Central memory CD8-positive, alpha-beta T cell (primary cell): ENCODE measurements around the gene GRIN2A.

Source experiments
- ATAC-seq: fragments of 150-1000 bp; cut with Tn5 transposase; replicated peaks from 2 replicates; pipeline ENCODE4 v1.10.0; 2022; ENCODE audit warnings: mild to moderate bottlenecking, moderate FRiP score, moderate number of reproducible peaks; ENCODE audit not compliant: poor library complexity, severe bottlenecking; ENCODE audit errors: extremely low read depth
- DNase-seq, 2 donors: peaks; one replicate each; pipeline ENCODE4 v3.0.0; 2021; ENCODE audit warnings: low spot score in 2 of 2
- H3K27ac Mint-ChIP-seq: one replicate; pipeline ENCODE4 v1.8.0; 2022; ENCODE audit warnings: low read depth, mild to moderate bottlenecking, moderate library complexity, mixed read lengths
- H3K27me3 Mint-ChIP-seq: one replicate; pipeline ENCODE4 v1.8.0; 2022; ENCODE audit warnings: mixed read lengths
- H3K36me3 Mint-ChIP-seq: one replicate; pipeline ENCODE4 v1.8.0; 2022; ENCODE audit warnings: mild to moderate bottlenecking, moderate library complexity, mixed read lengths; ENCODE audit not compliant: insufficient read depth
- H3K4me1 Mint-ChIP-seq: one replicate; pipeline ENCODE4 v1.8.0; 2022; ENCODE audit warnings: mixed read lengths
- H3K4me3 Mint-ChIP-seq: one replicate; pipeline ENCODE4 v1.8.0; 2022; ENCODE audit warnings: mild to moderate bottlenecking, moderate library complexity, mixed read lengths
- H3K9me3 Mint-ChIP-seq: one replicate; pipeline ENCODE4 v1.8.0; 2022; ENCODE audit warnings: mixed read lengths

Gene GRIN2A

DNA sequence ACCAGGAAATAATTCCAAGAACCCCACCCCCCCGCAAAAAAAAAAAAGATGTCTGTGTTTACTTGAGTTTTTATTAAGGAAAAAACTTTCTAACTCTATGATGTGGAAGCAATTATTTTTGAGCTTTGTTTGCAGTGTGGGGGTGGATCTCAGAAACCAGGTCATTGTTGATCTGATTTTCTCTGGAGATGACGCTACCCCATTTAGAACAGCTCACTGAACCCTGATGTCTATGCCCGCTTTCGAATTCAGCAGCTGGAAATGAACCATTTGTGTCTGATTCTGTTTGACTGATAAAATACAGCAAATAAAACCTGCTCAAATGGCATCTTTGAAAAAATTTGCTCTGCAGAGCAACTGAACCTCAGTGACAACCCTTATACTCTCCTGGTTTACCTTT lies 368.6 kb downstream of the GRIN2A start:
- ATAC-seq, result no peak
- no peak overlapping the region for H3K27ac Mint-ChIP-seq

DNA sequence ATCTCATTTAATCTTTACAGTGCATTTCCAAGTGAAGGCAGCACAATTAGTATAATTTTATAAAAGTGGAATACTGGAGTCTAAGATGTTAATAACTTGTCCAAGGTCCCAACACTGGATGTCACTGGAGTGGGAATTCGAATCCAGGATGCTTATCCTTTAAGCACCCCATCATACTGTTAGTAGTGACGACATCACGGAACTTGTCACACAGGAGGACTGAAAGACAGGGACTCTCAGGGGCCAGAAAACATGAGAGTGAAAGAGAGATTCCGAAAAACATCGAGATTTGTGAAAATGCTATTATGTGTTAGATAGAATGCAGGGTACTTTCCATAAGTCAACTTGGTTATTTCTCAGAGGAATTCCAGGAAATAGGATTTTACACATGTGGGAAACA lies 374.0 kb downstream of the GRIN2A start:
- ATAC-seq, result no peak
- H3K27ac Mint-ChIP-seq, result no peak overlapping the region

More for the DNA sequence above, 368.6 kb downstream of the GRIN2A start:
- no peak overlapping the region for H3K4me3 Mint-ChIP-seq
- H3K9me3 Mint-ChIP-seq, result peaks cover 7% of the 10 kb centered on the region
- H3K4me1 Mint-ChIP-seq, result no peaks in the 10 kb centered on the region
- no peaks in the 10 kb centered on the region for H3K27me3 Mint-ChIP-seq
- no peak for DNase-seq
- H3K36me3 Mint-ChIP-seq, result no peaks in the 10 kb centered on the region

DNA sequence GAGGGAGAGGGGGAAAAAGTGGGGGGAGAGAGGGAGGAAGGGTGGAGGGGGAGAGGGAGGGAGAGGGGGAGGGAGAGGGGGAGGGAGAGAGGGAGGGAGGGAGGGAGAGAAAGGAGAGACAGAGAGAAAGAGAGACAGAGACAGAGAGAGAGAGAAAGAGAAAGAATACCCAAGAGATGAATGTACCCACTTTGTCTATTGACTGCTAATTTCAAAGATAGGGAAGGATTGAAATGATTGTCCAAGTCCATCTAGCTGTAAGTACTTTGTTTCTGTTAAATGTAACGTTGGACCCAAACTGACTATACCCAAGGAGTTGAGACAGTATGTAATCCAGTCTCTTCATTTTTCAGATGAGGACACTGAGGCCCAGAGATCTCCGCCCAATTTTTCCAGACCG lies 374.9 kb downstream of the GRIN2A start:
- Mint-ChIP-seq H3K4me1 (no peaks in the 10 kb centered on the region), H3K4me3 (no peak overlapping the region), H3K27ac (no peak overlapping the region), H3K36me3 (no peaks in the 10 kb centered on the region), H3K27me3 (no peaks in the 10 kb centered on the region), H3K9me3 (peaks cover 7% of the 10 kb centered on the region)
- ATAC-seq (no peak), DNase-seq (no peak)

More for the DNA sequence above, 374.0 kb downstream of the GRIN2A start:
- H3K4me3 Mint-ChIP-seq, result no peak overlapping the region
- H3K4me1 Mint-ChIP-seq, result no peaks in the 10 kb centered on the region
- no peak for DNase-seq
- H3K9me3 Mint-ChIP-seq, result peaks cover 7% of the 10 kb centered on the region
- no peaks in the 10 kb centered on the region for H3K36me3 Mint-ChIP-seq
- no peaks in the 10 kb centered on the region for H3K27me3 Mint-ChIP-seq

DNA sequence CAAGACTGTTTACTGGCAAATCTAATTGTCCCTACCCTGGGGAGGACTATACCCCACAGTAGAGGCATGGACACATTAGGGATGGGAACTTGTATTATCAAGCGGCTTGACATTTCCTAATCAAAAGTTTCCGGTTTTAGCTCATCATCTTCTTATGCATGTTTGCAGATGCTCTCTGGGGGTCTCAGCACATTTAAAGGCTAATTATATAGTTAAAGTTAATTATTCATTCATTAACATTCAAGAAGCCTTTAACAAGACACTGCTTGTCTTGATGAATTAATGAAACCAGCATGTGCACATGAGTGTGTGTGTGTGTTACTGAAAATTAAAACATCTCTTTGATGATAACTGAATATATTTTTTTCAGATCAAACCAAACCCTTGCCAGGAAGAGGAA lies 377.1 kb downstream of the GRIN2A start:
- DNase-seq, result no peak
- no peaks in the 10 kb centered on the region for H3K36me3 Mint-ChIP-seq
- no peak overlapping the region for H3K4me3 Mint-ChIP-seq
- H3K27ac Mint-ChIP-seq, result no peak overlapping the region
- no peak for ATAC-seq
- no peaks in the 10 kb centered on the region for H3K27me3 Mint-ChIP-seq
- H3K9me3 Mint-ChIP-seq, result peaks cover 13% of the 10 kb centered on the region
- no peaks in the 10 kb centered on the region for H3K4me1 Mint-ChIP-seq

DNA sequence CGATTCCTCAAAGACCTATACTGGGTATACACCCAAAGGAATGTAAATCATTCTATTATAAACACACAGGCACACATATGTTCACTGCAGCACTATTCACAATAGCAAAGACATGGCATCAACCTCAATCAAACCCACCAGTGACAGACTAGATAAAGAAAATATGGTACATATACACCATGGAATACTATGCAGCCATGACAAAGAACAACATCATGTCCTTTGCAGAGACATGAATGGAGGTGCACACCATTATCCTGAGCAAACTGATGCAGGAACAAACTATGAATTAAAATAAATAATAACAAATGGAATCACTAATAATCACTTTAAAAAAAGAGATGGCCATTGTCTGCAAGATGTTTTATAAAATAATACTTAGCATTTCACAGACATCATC lies 380.1 kb downstream of the GRIN2A start:
- H3K27ac Mint-ChIP-seq, result no peak overlapping the region
- no peaks in the 10 kb centered on the region for H3K4me1 Mint-ChIP-seq
- peaks cover 13% of the 10 kb centered on the region for H3K9me3 Mint-ChIP-seq
- H3K27me3 Mint-ChIP-seq, result no peaks in the 10 kb centered on the region
- ATAC-seq (no peak), DNase-seq (no peak)
- H3K36me3 Mint-ChIP-seq, result no peaks in the 10 kb centered on the region
- H3K4me3 Mint-ChIP-seq, result no peak overlapping the region

DNA sequence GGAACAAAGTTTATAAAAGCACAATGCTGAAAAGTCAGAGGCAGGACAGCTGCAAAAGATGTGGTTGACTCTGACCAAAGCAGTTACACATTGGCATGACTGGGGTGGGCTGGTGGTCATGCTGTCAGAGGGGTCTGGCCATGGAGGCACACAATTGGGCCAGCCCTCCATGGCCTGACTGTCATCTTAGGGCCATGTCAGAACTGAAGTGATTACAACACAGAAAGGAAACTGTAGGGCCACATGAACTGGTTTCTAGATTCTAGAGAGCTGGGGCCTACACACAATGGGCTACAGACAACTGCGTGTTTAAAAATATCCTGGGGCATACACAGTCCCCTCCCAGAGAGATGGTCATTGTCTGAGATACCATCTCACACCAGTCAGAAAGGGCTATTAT lies 380.6 kb downstream of the GRIN2A start:
- Mint-ChIP-seq H3K36me3 (no peaks in the 10 kb centered on the region), H3K9me3 (peaks cover 11% of the 10 kb centered on the region), H3K4me1 (no peaks in the 10 kb centered on the region), H3K27ac (no peak overlapping the region), H3K27me3 (no peaks in the 10 kb centered on the region), H3K4me3 (no peak overlapping the region)
- ATAC-seq (no peak), DNase-seq (no peak)

DNA sequence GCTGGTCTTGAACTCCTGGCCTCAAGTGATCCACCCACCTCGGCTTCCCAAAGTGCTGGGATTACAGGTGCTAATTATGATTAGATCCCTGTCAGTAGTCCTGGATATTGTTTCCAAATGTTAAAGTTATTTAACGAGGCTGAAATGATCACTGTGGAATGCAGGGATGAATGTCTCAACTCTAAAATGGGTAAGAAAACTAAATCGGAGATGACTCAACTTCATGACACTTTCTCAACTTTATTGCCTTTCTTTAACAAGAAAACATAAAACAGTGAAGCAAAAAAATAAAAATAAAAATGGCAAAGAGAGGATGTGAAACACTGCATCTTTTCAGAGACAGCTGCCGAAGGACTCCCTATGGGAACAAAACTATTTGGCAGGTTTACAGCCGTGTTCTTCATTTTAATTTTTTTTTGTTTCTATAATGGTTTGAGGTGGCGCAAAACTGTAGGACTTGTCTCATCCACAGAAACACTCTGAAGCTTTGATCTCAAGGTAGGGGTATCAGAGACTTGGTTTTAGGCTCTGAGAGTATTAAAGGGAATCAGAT lies 382.0 kb downstream of the GRIN2A start:
- DNase-seq (no peak), ATAC-seq (no peak)
- H3K27me3 Mint-ChIP-seq, result no peaks in the 10 kb centered on the region
- no peak overlapping the region for H3K27ac Mint-ChIP-seq
- H3K9me3 Mint-ChIP-seq, result peaks cover 6% of the 10 kb centered on the region
- no peaks in the 10 kb centered on the region for H3K4me1 Mint-ChIP-seq
- no peaks in the 10 kb centered on the region for H3K36me3 Mint-ChIP-seq
- H3K4me3 Mint-ChIP-seq, result no peak overlapping the region

DNA sequence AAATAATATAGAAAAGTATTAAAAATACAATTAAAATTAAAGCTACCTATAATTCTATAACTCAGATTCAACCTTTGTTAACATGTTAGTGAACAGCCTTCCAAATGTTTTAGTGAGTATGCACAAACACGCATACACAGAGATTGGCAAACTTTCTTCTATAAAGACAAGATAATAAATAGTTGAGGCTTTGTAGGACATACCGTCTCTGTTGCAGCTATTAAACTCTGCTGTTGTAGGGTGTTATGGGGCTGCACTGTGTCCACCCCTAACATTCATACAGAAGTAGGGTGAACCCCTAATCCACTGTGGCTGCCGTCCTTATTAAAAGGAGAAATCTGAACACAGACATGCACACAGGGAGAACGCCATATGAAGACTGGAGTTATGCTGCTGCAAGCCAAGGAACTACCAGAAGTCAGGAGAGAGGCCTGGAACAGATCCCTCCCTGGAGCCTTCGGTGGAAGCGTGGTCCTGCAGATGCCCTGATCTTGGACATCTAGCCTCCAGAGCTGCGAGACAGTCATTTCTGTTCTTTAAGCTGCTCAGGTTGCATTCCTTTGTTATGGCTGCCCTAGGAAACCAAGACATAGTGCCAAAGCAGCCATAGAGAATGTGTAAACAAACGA lies 383.2 kb downstream of the GRIN2A start:
- Mint-ChIP-seq H3K4me3 (no peak overlapping the region), H3K27me3 (no peaks in the 10 kb centered on the region), H3K36me3 (no peaks in the 10 kb centered on the region), H3K9me3 (peaks cover 10% of the 10 kb centered on the region), H3K4me1 (no peaks in the 10 kb centered on the region), H3K27ac (no peak overlapping the region)
- ATAC-seq (no peak), DNase-seq (no peak)

DNA sequence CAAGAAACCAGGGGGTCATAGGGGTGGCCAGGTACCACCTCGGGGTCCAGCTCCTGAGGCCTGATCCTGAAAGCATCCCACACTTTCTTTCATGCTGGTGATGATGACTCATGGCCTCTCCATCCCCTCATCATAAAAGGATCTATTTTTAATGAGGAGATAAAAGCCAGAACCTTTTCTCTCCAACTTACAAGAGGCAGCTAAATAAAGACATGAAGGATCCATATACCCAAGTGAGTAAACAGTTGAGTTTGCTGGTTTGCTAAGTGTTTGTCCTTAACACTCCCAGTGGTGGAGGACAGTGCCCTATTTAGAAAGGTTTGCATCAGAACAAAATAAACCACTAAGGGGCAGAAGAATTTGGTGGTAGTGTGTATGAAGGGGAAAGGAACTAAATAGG lies 383.8 kb downstream of the GRIN2A start:
- DNase-seq (no peak), ATAC-seq (no peak)
- Mint-ChIP-seq H3K9me3 (peaks cover 10% of the 10 kb centered on the region), H3K27me3 (no peaks in the 10 kb centered on the region), H3K27ac (no peak overlapping the region), H3K4me1 (no peaks in the 10 kb centered on the region), H3K36me3 (no peaks in the 10 kb centered on the region), H3K4me3 (no peak overlapping the region)

DNA sequence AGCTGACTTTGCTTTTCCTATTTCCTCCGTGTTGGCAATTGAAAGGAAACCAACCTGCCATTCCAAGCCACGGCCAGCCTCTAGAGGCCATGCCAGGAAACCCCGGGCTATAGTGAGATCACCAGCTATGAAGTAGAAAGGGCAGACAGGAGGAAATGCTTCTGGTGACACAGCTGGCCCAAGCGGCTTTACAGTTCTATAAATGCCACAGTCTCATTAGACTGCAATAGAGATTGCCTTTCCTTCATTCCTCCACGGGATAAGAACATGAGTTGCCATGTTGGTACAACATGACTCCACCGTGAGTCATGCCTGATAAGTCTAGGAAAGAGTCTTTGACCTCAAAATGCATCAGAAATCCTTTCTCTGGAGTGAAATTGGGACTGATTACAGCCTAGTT lies 384.9 kb downstream of the GRIN2A start:
- Mint-ChIP-seq H3K4me3 (no peak overlapping the region), H3K4me1 (no peaks in the 10 kb centered on the region), H3K27ac (no peak overlapping the region), H3K27me3 (no peaks in the 10 kb centered on the region), H3K9me3 (peaks cover 10% of the 10 kb centered on the region), H3K36me3 (no peaks in the 10 kb centered on the region)
- ATAC-seq (no peak), DNase-seq (no peak)

DNA sequence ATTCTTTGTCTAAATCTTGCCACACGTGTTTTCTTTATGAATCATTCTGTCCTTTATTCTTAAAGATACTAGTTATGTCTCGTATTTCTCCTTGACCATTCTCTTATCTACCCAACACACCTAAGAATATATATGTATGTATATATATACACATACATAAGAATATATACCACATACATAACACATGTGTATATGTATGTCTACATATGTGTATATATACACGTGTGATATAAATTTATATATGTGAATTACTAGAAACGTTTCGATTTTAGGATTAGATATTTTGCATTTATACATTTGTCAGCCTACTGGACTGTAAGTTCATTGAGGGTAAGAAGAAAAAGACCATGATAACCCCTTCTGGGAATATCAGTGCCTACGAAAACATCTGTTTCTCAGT lies 388.6 kb downstream of the GRIN2A start:
- Mint-ChIP-seq H3K36me3 (no peaks in the 10 kb centered on the region), H3K27me3 (no peaks in the 10 kb centered on the region), H3K4me3 (no peak overlapping the region), H3K27ac (no peak overlapping the region), H3K4me1 (no peaks in the 10 kb centered on the region), H3K9me3 (peaks cover 6% of the 10 kb centered on the region)
- DNase-seq (no peak), ATAC-seq (no peak)

DNA sequence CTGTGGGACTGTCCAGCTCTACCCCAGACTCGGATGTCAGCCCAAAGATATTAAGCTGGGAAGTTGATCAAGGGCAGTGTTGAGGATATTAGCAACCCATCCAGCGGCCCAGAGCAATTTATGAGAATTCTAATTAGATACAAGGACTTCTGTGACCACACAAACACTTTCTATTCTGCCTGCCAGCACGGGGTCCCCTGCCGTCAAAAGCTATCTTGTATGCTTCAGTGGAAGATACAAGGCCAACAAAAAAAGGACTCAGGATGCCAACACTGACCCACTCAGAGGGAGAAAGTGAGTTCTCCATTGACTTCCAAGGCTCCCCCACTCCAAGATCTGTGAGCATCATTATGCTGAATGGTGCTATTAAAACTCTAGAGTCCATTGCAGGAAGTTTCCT lies 390.7 kb downstream of the GRIN2A start:
- no peak for ATAC-seq
- H3K4me1 Mint-ChIP-seq, result no peaks in the 10 kb centered on the region
- H3K36me3 Mint-ChIP-seq, result no peaks in the 10 kb centered on the region
- no peaks in the 10 kb centered on the region for H3K27me3 Mint-ChIP-seq
- peaks cover 12% of the 10 kb centered on the region for H3K9me3 Mint-ChIP-seq
- H3K4me3 Mint-ChIP-seq, result no peak overlapping the region
- DNase-seq, result no peak
- H3K27ac Mint-ChIP-seq, result no peak overlapping the region

DNA sequence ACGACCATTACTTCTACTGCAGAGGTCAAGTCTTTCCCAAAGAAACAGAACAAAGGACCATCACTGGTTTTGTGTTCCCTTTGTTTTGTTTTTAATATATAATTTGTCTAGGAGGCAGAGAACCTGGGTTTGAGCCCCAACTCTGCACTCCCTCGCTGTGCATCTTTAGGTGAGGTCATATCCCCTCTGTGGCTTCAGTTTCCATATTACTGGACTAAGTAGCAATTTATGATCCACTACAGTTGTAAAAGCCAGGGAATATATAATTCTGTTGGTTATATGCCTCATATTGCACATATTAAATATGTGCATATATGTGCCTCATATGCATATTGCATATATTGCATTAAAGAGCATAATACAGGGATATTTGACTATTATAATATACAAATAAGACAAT lies 392.0 kb downstream of the GRIN2A start:
- DNase-seq, result no peak
- ATAC-seq, result no peak
- no peak overlapping the region for H3K27ac Mint-ChIP-seq
- no peak overlapping the region for H3K4me3 Mint-ChIP-seq
- H3K36me3 Mint-ChIP-seq, result no peaks in the 10 kb centered on the region
- H3K9me3 Mint-ChIP-seq, result peaks cover 12% of the 10 kb centered on the region
- no peaks in the 10 kb centered on the region for H3K27me3 Mint-ChIP-seq
- no peaks in the 10 kb centered on the region for H3K4me1 Mint-ChIP-seq
